Activated T-cell treated with anti-CD3 and anti-CD28 coated beads, Interleukin-2, amount 50 U/mL, for 72 hours (primary cell): Measurements from ENCODE around the gene ZCCHC14. TPM values are rescaled to one million over a fixed set of nuclear protein-coding genes. Genes with fewer than 3 reads are reported as not detected.
"Not testable (repeated sequence)": the region's sequence is repeated elsewhere in the genome, so short reads cannot be mapped to it uniquely, and the experiment has no call there.

Source experiments
- ATAC-seq, 2 donors: fragments of 150-1000 bp; cut with Tn5 transposase; replicated peaks in 1 of 2; 2 replicates each; pipeline ENCODE4 v1.10.0; 2021; ENCODE audit warnings: moderate library complexity in 2 of 2, mild to moderate bottlenecking in 1 of 2
- DNase-seq, 2 donors: peaks; one replicate each; pipeline ENCODE4 v3.0.0; 2021 to 2022; ENCODE audit warnings: mixed read lengths in 1 of 2
- H3K27ac Mint-ChIP-seq: one replicate; pipeline ENCODE4 v1.8.0; 2022; ENCODE audit warnings: mild to moderate bottlenecking, moderate library complexity, mixed read lengths
- H3K27me3 Mint-ChIP-seq: one replicate; pipeline ENCODE4 v1.8.0; 2022; ENCODE audit warnings: low read depth, mixed read lengths
- H3K36me3 Mint-ChIP-seq, 2 donors: one replicate each; pipeline ENCODE4 v1.8.0; 2022; ENCODE audit warnings: mixed read lengths in 2 of 2, mild to moderate bottlenecking in 1 of 2; ENCODE audit not compliant: insufficient read depth in 2 of 2
- H3K4me1 Mint-ChIP-seq: one replicate; pipeline ENCODE4 v1.8.0; 2022; ENCODE audit warnings: low read depth, mixed read lengths
- H3K4me3 Mint-ChIP-seq, 2 donors: one replicate each; pipeline ENCODE4 v1.8.0; 2022; ENCODE audit warnings: mild to moderate bottlenecking in 2 of 2, mixed read lengths in 2 of 2, moderate library complexity in 2 of 2
- H3K9me3 Mint-ChIP-seq, 2 donors: one replicate each; pipeline ENCODE4 v1.8.0; 2022; ENCODE audit warnings: mixed read lengths in 2 of 2
- total RNA-seq, 2 donors: library from RNA; stranded (reverse); gene quantifications; one replicate each; pipeline ENCODE4 v1.2.3, GENCODE V29; 2022

ZCCHC14 gene
- total RNA-seq, 2 donors from 2014 or later, result 13.6 to 14.1 TPM

GRCh38 chr16:87534030-87534653 lies 41.3 kb upstream of the ZCCHC14 start:
- peaks cover 8 to 19% of the 10 kb centered on the region in 2 donors for H3K9me3 Mint-ChIP-seq
- DNase-seq (no peak), ATAC-seq (no peak)
- peaks cover 13% of the 10 kb centered on the region for H3K4me1 Mint-ChIP-seq
- H3K27ac Mint-ChIP-seq, result no peak overlapping the region
- peaks cover 10 to 18% of the 10 kb centered on the region in 2 donors for H3K36me3 Mint-ChIP-seq
- peaks cover 42% of the 10 kb centered on the region for H3K27me3 Mint-ChIP-seq
- no peak overlapping the region for H3K4me3 Mint-ChIP-seq

DNA sequence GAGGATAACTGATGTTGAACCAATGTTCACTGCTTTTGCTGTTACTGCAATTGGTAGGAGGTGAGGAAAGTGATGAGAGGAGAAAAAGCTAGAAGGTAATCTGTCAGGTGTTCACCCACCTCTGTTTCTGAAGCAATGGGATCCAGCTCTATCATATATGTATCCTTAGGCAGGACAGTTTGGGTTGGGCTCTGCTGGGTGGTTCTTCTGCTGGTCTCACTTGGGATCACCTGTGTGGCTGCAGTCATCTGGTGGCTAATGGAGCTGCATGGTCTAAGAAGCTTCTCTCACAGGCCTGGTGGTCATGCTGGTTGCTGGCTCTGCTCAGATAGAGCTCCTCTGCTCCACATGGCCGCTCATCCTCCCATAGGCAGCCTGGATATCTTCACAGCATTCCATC lies 40.2 kb upstream of the ZCCHC14 start:
- no peak overlapping the region for H3K27ac Mint-ChIP-seq
- DNase-seq, result no peak

DNA sequence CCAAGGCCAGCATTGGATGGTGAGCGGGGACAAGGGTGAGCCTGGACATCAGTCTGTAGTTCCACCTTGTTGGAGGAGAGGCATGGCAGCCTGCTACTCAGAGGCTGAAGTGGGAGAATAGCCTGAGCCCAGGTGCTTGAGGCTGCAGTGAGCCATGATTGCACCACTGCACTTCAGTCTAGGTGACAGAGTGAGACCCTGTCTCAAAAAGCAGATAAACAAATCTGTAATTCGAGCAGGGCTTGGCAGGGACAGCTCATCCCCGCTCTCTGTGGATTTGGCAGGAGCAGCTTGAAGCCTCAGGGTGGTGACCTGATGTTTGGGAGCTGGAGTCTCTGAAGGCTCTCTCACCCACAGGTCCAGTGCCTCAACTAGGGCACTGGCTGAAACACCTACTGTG lies 38.6 kb upstream of the ZCCHC14 start:
- no peak overlapping the region for H3K27ac Mint-ChIP-seq
- H3K27me3 Mint-ChIP-seq, result peaks cover 33% of the 10 kb centered on the region
- H3K36me3 Mint-ChIP-seq, result peaks cover 11 to 18% of the 10 kb centered on the region in 2 donors
- no peak overlapping the region for H3K4me3 Mint-ChIP-seq
- no peak for DNase-seq
- no peaks in the 10 kb centered on the region for H3K4me1 Mint-ChIP-seq
- peaks cover 8 to 19% of the 10 kb centered on the region in 2 donors for H3K9me3 Mint-ChIP-seq
- no peak for ATAC-seq

More for the DNA sequence above, 40.2 kb upstream of the ZCCHC14 start:
- Mint-ChIP-seq H3K4me3 (no peak overlapping the region), H3K36me3 (peaks cover 11 to 18% of the 10 kb centered on the region in 2 donors), H3K9me3 (peaks cover 8 to 19% of the 10 kb centered on the region in 2 donors), H3K27me3 (peaks cover 41% of the 10 kb centered on the region), H3K4me1 (peaks cover 5% of the 10 kb centered on the region)
- no peak for ATAC-seq

- DNase-seq (no peak), ATAC-seq (no peak)
- peaks cover 45% of the 10 kb centered on the region for H3K27me3 Mint-ChIP-seq
- no peaks in the 10 kb centered on the region for H3K4me1 Mint-ChIP-seq
- H3K27ac Mint-ChIP-seq, result no peak overlapping the region
- peaks cover 7 to 19% of the 10 kb centered on the region in 2 donors for H3K9me3 Mint-ChIP-seq
- no peak overlapping the region for H3K4me3 Mint-ChIP-seq
- peaks cover 11 to 16% of the 10 kb centered on the region in 2 donors for H3K36me3 Mint-ChIP-seq
Measured at GRCh38 chr16:87528690-87529579, 36.1 kb upstream of the ZCCHC14 start.

GRCh38 chr16:87527055-87527724 lies 34.4 kb upstream of the ZCCHC14 start:
- no peak for ATAC-seq
- peaks cover 5 to 6% of the 10 kb centered on the region in 2 donors for H3K36me3 Mint-ChIP-seq
- DNase-seq, result no peak

GRCh38 chr16:87526238-87526947 lies 33.6 kb upstream of the ZCCHC14 start:
- no peak overlapping the region for H3K27ac Mint-ChIP-seq
- no peak overlapping the region for H3K4me3 Mint-ChIP-seq
- H3K4me1 Mint-ChIP-seq, result no peaks in the 10 kb centered on the region
- ATAC-seq (no peak), DNase-seq (no peak)
- peaks cover 38% of the 10 kb centered on the region for H3K27me3 Mint-ChIP-seq
- peaks cover 0 to 6% of the 10 kb centered on the region in 2 donors for H3K9me3 Mint-ChIP-seq
- peaks cover 5 to 6% of the 10 kb centered on the region in 2 donors for H3K36me3 Mint-ChIP-seq

More at GRCh38 chr16:87527055-87527724, 34.4 kb upstream of the ZCCHC14 start:
- no peak overlapping the region for H3K27ac Mint-ChIP-seq
- peaks cover 38% of the 10 kb centered on the region for H3K27me3 Mint-ChIP-seq
- H3K4me3 Mint-ChIP-seq, result no peak overlapping the region
- no peaks in the 10 kb centered on the region for H3K4me1 Mint-ChIP-seq
- H3K9me3 Mint-ChIP-seq, result peaks cover 0 to 10% of the 10 kb centered on the region in 2 donors

DNA sequence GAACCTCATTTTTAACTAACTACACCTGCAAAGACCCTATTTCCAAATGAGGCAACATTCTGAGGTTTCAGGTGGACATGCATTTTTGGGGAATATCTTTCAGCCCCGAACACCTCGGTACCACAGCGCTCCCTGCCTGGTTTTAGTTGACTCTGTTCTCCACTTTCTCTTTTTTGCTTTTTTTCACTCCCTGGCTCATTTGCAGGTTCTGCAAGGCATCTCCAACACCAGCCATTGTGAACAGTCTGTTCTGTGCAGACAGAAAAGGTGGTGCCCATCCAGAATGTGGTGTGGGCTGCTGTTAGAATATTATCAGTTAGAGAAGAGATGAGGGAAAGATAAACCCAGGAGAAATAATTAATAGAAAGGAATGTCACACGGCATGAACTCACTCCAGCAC lies 32.5 kb upstream of the ZCCHC14 start:
- Mint-ChIP-seq H3K9me3 (peaks cover 0 to 2% of the 10 kb centered on the region in 2 donors), H3K27ac (no peak overlapping the region)
- DNase-seq, result no peak

DNA sequence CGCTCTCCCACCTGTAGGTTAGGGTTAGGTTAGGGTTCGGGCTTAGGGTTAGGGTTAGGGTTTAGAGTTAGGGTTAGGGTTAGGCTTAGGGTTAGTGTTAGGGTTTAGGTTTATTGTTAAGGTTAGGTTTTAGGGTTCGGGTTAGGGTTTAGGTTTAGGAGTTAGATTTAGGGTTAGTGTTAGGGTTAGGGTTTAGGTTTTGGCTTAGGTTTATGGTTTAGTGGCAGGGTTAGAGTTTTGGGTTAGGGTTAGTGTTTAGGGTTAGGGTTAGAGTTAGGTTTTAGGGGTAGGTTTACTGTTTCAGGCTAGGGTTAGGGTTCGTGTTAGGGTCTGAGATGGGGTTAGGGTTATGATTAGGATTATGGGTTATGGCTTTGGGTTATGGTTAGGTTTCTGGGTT lies 31.6 kb upstream of the ZCCHC14 start:
- H3K27ac Mint-ChIP-seq, result no peak overlapping the region
- H3K36me3 Mint-ChIP-seq, result peaks cover 2 to 3% of the 10 kb centered on the region in 2 donors
- peaks cover 25% of the 10 kb centered on the region for H3K27me3 Mint-ChIP-seq
- H3K9me3 Mint-ChIP-seq, result no peaks in the 10 kb centered on the region
- H3K4me1 Mint-ChIP-seq, result no peaks in the 10 kb centered on the region
- no peak overlapping the region for H3K4me3 Mint-ChIP-seq
- ATAC-seq (no peak), DNase-seq (no peak)

More for the DNA sequence above, 32.5 kb upstream of the ZCCHC14 start:
- no peak overlapping the region for H3K4me3 Mint-ChIP-seq
- H3K27me3 Mint-ChIP-seq, result peaks cover 30% of the 10 kb centered on the region
- H3K36me3 Mint-ChIP-seq, result peaks cover 5% of the 10 kb centered on the region in 2 donors
- no peaks in the 10 kb centered on the region for H3K4me1 Mint-ChIP-seq
- no peak for ATAC-seq

- not testable (repeated sequence) for H3K27ac Mint-ChIP-seq, H3K4me3 Mint-ChIP-seq, ATAC-seq, DNase-seq, H3K36me3 Mint-ChIP-seq, H3K9me3 Mint-ChIP-seq, H3K4me1 Mint-ChIP-seq
- peaks cover 25% of the 10 kb centered on the region for H3K27me3 Mint-ChIP-seq
Measured at GRCh38 chr16:87523605-87524004, 30.8 kb upstream of the ZCCHC14 start.

- ATAC-seq, H3K27ac Mint-ChIP-seq, H3K4me3 Mint-ChIP-seq, H3K9me3 Mint-ChIP-seq, H3K4me1 Mint-ChIP-seq, DNase-seq, H3K36me3 Mint-ChIP-seq: not testable (repeated sequence)
- H3K27me3 Mint-ChIP-seq, result peaks cover 36% of the 10 kb centered on the region
Measured at GRCh38 chr16:87521764-87522163, 28.9 kb upstream of the ZCCHC14 start.

- H3K27me3 Mint-ChIP-seq, result peaks cover 31% of the 10 kb centered on the region
- H3K4me1 Mint-ChIP-seq, H3K36me3 Mint-ChIP-seq, H3K27ac Mint-ChIP-seq, H3K4me3 Mint-ChIP-seq, ATAC-seq, DNase-seq, H3K9me3 Mint-ChIP-seq: not testable (repeated sequence)
Measured at GRCh38 chr16:87519170-87519569, 26.3 kb upstream of the ZCCHC14 start.

DNA sequence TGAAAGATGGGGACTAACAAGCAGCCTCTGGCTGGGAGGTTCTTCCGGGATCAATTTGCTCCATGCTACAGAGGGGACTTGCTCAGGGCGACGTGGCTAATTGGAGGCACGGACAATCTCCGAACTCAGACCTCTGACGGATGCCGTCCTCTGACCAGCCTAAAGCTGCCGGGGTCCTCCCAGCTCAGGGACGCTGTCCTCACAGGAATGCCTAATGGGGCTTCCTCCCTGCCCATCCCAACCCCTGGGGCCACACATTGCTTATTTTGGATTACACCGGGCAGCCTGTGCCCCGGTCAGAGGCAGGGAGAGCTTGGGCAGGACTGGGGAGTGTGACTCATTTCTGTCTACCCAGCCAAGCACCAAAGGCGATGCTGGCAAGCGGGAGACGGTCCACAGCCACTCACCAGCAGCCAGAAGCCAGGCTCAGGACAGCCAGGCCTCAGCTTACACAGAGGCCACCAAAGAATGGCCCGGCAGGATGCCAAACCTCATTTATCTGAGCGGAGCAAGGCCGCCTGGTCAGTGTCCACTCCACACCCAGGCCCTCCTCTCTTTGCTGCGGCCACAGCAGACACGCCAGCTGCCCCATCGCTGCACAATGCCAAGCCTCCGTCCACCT lies 25.7 kb upstream of the ZCCHC14 start:
- not testable (repeated sequence) for ATAC-seq, H3K27ac Mint-ChIP-seq, H3K4me1 Mint-ChIP-seq, DNase-seq, H3K4me3 Mint-ChIP-seq, H3K9me3 Mint-ChIP-seq, H3K36me3 Mint-ChIP-seq
- peaks cover 30% of the 10 kb centered on the region for H3K27me3 Mint-ChIP-seq
